GM19452 (cell line): ENCODE results near the gene TMEM175.
"Not testable (repeated sequence)": the region's sequence is repeated elsewhere in the genome, so short reads cannot be mapped to it uniquely, and the experiment has no call there.

Experiments
- ATAC-seq: cut with Tn5 transposase; IDR thresholded peaks from one replicate; pipeline ENCODE4 v1.9.1; 2021; ENCODE audit not compliant: unreplicated experiment

TMEM175 gene

DNA sequence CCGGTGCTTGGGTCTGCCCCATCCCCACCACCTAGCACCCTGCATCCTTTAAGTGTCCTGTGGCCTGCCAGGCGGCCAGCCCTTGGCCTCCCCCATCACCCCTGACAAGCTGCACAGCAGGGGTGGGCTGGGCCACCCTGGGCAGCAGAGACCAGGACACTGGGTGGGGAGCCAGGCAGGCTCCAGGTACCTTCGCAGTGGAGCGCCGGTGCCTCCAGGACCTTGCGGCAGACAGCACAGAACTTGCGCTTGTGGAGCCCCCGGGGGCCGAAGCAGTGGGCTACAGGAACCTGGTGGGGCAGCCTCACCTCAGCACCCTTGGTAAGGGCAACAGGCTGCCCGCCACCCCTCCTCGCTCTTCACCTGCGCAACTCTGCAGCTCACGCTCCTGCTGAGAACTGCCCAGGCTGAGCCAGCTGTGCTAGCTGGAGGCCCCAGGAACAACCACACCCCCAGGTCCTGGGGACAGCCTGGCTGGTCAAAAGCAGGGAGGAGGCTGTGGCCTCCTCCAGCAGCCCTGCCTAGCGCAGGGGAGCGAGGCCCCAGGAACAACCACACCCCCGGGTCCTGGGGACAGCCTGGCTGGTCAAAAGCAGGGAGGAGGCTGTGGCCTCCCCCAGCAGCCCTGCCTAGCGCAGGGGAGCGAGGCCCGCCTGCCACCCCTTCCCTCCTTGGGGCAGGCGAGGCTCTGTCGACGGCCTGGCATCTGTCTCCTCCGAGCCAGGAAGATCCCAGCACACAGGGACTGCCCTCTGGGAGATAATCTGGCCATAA lies 36.5 kb downstream of the TMEM175 start:
- no peak for ATAC-seq

- no peak for ATAC-seq
These were observed 37.9 kb downstream of the TMEM175 start for GRCh38 chr4:970046-970745.

- no peak for ATAC-seq
These were observed 38.7 kb downstream of the TMEM175 start for GRCh38 chr4:970854-971520.

- no peak for ATAC-seq
These were observed 39.6 kb downstream of the TMEM175 start for GRCh38 chr4:971666-972500.

DNA sequence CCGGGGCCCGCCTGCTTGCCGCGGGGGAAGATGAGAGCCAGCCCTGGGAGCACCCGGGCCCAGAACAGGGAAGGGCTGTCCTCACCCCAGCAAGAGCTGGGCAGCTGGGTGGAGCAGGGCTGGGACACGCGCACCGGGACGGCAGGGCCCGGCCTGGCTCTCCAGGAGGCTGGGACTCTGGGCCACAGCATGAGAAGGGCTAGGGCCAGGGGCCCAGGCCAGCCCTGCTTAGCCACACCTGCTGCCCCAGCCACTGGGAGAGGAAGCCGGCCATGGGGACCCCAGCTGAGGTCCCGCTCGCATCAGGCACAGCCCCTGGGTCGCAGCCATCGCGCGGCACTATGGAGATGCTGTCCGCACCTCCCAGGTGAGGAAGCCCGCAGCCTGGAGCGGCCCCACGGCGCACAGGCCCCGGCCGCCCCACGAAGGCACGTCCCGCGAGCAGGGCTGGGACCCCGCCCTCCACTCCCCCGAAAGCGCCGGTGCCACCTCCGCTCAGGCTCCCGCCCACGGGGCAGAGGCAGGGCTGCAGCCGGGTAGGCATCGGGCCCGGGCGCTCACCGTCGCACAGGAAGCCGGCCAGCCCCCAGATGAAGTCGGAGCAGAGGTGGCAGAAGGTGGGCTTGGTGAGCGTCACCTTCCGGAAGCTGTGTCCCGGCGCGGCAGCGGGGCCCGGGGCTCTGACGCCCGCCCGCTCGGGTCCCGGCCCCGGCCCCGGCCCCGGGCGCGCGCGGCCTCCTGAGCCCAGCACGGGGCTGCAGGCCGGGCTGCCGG lies 40.6 kb downstream of the TMEM175 start:
- peak; percentile 38 for ATAC-seq

DNA sequence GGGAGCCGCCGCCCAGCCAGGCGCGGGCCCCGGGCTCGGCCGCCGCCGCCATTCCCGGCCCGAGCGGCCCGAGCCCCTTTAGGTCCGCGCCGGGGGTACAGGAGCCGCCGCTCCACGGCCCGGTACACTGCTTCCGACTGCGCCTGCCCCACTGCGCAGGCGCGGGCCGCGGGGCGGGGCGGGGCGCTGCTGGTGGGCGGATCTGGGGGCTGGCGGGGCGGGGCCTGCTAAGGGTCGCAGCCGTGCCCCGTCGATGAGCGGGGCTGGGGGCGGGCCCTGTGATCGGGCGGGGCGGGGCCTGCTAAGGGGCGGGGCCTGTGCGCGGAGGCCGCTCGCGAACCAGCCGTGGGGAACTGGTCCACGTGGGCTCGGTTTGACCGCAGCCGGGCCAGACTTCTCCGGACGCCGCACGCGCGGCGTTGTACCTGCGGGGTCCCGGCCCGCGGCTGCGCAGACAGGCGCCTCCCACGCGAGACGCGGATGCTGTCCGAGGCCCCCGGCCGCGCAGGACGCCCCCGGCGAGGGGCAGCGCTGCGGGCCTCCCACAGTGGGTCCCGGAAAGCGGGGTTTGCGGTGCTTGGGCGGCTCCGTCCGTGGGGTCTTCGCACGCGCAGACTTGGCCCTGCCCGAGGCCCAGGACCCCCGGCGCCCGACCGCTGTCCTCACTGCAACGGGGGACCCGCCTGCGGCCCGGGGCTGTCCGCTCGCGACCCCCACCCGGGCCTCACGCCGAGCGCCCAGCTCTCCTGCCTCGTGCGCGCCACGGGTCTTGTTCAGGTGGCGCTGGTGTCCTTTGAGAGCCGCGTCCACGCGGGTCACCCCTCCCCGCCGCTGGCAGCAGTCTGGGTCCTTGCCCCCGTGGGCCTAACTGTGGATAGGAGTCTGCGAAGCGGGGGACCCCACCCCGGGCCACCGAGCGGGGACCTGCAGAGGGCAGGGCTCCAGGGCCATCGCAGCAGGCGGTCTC lies 41.5 kb downstream of the TMEM175 start, which contains the start of gene DGKQ:
DGKQ (minus strand) TSS at position 139 of the 967 bp plus-strand sequence; CDS start at position 52, 87 bp downstream.
- peak; percentile 70 for ATAC-seq

DNA sequence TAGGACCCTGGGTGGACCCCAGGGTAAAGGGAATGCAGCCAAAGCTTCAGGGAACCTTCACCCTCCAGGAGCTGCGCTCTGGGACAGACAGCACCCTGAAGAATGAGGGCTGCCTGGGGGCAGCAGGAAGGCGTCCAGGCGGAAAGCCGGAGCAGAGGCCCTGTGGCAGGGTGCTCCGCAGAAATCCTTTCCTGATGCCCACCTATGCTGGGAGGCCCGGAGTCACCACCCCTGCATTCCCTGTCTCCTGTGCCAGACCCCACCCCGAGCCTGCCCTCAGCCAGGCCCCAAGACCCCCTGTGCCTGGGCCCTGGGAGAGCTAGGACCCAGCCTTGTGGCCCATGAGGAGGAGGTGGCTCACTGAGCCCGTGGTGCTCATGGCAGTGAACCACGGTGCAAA lies 42.4 kb downstream of the TMEM175 start:
- ATAC-seq = no peak

GRCh38 chr4:976016-976415 lies 43.8 kb downstream of the TMEM175 start:
- ATAC-seq = not testable (repeated sequence)

DNA sequence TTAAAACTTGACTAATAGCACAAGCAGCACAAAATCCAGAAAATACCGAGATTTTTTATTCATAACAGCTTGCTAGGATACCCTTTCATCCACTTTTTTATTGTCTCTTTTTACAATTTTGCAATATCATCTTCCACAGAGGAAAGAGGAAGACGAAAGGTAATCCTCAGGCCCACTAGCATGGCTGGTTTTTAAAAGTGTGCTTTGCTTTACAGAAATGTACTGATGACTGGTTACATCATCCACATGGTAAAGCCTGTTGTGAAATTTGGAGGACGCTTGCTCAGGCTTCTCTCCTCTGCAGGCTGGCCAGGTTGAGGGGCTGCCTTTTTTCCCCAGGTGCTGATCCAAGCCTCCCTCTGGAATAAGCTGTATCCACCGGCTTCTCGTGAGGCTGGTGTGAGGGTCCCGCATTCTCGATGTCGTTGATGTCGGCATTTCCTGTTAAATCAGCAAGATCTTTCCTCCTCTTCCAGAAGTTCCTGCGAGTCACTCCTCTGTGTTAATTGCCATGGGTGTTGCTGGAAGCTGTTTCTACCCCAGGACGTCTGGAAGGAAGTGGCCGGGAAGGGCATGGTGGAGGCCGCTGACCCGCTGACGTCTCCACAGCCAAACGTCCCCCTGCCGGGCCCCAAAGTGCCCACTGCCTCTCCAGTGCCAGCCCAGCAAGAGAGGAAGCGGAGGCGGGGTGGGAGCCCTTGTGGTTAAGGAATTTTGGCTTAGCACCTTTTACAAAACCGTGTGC lies 46.9 kb downstream of the TMEM175 start:
- no peak for ATAC-seq

- ATAC-seq = no peak
These were observed 50.0 kb downstream of the TMEM175 start for GRCh38 chr4:982291-982690.

- ATAC-seq = no peak
These were observed 50.6 kb downstream of the TMEM175 start for GRCh38 chr4:982814-983213.

DNA sequence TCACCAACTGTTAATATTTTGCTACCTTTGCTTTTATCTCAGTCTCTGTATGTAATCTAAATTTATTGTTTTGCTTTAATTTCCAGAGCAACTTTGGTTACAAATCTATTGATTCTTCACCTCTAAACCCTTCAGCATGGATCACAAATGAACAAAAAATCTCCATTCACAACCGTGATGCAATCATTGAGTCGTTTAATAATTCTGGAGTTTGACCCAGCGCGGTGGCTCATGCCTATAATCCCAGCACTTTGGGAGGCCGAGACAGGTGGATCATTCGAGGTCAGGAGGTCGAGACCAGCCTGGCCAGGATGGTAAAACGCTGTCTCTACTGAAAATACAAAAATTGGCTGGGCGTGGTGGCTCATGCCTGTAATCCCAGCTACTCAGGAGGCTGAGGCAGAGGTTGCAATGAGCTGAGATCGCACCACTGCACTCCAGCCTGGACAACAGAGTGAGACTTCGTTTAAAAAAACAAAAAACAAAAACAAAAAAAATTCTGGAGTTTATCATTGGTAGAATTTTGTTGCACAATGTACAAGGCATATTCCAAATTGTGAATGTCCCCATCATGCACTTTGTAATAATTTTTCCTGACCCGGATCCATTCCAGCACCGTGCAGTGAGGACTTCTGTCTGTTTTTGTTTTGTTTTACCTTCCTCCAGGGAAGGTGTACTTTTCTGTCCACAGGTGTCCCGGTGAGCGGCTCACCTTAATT lies 52.2 kb downstream of the TMEM175 start:
- no peak for ATAC-seq

DNA sequence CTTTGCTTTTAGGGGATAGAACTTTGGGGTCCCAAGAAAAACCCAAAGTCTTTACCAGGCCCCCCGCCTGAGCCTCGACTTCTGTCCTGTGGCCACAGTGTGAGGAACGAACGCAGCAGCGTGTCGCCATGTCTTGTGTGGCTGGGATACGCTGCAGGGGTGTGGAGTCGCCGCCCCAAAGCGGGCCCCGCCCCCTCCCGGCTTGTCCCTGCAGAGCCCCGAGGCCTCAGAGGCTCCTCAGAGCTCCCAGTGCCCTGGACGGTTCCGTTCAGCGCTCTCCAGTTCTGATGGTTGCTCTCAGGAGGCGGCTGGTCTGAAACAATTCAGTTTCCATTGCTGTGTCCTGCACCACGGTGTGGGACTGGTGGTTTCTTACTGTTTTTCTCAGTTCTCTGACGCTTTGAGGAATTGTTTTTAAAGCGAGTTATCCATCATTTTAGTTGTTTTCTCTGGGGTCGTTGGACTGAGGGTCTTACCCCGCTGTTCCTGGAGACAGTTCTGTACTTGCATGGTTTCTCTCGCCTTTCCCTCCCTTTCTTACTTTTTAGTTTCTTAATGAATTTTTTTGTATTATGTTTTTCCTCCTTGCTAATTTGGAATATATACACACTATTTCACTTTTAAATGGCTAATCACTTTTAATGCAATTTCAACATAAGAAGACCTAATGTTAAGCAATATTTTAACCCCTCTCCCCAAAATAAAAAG lies 53.0 kb downstream of the TMEM175 start:
- no peak for ATAC-seq

GRCh38 chr4:986428-986878 lies 54.2 kb downstream of the TMEM175 start:
- peak; percentile 10 for ATAC-seq

- ATAC-seq = peak; percentile 68
These were observed 54.8 kb downstream of the TMEM175 start, which contains the start of gene IDUA for GRCh38 chr4:986879-987623. TSS of gene IDUA (plus strand) at chr4:987044. CDS start at chr4:987085, 41 bp downstream.
